Erythroblast (primary cell): Measurements from ENCODE around the gene FRMD5.
"Not testable (repeated sequence)": the region's sequence is repeated elsewhere in the genome, so short reads cannot be mapped to it uniquely, and the experiment has no call there.

Experiments used
- GATA1 ChIP-seq: IDR thresholded peaks from 2 replicates; pipeline ENCODE4 v1.6.1; 2011; ENCODE audit warnings: low read depth, mild to moderate bottlenecking, control low read depth, low read length, moderate library complexity
- POLR2A ChIP-seq: IDR thresholded peaks from 2 replicates; pipeline ENCODE4 v1.6.1; 2011; ENCODE audit warnings: mild to moderate bottlenecking, low read length

DNA sequence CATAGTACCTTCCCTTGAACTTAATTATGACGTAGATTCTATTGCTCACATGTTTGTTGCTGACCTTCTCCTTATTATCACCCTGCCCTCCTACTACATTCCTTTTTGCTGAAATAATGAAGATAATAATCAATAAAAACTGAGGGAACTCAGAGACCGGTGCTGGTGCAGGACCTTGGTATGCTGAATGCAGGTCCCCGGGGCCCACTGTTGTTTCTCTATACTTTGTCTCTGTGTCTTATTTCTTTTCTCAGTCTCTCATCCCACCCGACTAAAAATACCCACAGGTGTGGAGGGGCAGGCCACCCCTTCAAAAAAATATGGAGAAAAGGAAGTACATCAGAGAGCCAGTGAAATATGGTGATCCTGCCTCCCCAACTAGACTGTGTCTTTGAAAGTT is 34.2 kb upstream of the FRMD5 start:
- not testable (repeated sequence) for TF ChIP-seq POLR2A, GATA1
